ENCODE measurements around the gene DEPDC5. TPM values are rescaled to one million over a fixed set of nuclear protein-coding genes. Genes with fewer than 3 reads are reported as not detected.

DEPDC5 gene
- total and polyA plus RNA-seq, 2 experiments from 2014 or later = 6.3 to 7.6 TPM

DNA sequence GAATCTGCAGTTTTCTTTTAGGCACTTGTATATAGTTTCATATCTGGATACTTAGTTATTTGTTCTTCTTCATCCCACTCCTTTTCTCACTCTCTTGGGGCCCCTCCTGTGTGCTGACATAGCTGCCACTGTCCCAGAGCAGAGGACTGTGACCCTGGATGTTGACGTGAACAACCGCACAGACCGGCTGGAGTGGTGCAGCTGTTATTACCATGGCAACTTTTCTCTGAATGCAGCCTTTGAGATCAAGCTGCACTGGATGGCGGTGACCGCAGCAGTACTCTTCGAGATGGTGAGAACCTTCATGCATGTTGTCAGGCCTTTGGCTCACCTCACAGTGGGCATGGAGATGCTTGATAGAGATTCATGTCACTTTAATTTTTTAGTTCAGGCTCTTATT, 139.6 kb downstream of the DEPDC5 start:
- Histone ChIP-seq H2AFZ (no peak overlapping the region), H3K9me3 (ENCODE audit: low read depth) (no peaks in the 10 kb centered on the region), H3F3A (ENCODE audit: insufficient read depth) (no peaks in the 10 kb centered on the region), H3K4me1 (ENCODE audit: insufficient read depth) (no peaks in the 10 kb centered on the region), H3K9ac (no peak overlapping the region), H3K79me2 (ENCODE audit: insufficient read depth) (no peaks in the 10 kb centered on the region), H3K4me2 (ENCODE audit: unreplicated experiment) (no peak overlapping the region), H3K27me3 (replicated peaks; ENCODE audit: insufficient read depth) (no peaks in the 10 kb centered on the region), H3K9me2 (ENCODE audit: insufficient read depth) (no peaks in the 10 kb centered on the region), H3K36me3 (ENCODE audit: low read depth) (no peaks in the 10 kb centered on the region; the same call in 1 of the 2 replicates), H3K27ac (no peak overlapping the region), H3K4me3 (no peak overlapping the region), H4K20me1 (ENCODE audit: insufficient read depth) (no peaks in the 10 kb centered on the region)
- in situ Hi-C loops (cut with MboI) = no loop called here
- TF ChIP-seq EZH2phosphoT487 (IDR thresholded peaks at IDR 0.05; ENCODE audit: insufficient read depth, low read depth) = no peak
- TF ChIP-seq EZH2 (IDR thresholded peaks at IDR 0.05; ENCODE audit: insufficient read depth, poor library complexity, severe bottlenecking) = no peak
- DNase-seq = no peak
- 95 to 98% methylated on average over 6 of the region's 6 CpGs for WGBS, 2 experiments (ENCODE audit: low coverage in 1 of 2, low lambda C conversion rate in 2 of 2, missing lambda C conversion rate in 2 of 2)

DNA sequence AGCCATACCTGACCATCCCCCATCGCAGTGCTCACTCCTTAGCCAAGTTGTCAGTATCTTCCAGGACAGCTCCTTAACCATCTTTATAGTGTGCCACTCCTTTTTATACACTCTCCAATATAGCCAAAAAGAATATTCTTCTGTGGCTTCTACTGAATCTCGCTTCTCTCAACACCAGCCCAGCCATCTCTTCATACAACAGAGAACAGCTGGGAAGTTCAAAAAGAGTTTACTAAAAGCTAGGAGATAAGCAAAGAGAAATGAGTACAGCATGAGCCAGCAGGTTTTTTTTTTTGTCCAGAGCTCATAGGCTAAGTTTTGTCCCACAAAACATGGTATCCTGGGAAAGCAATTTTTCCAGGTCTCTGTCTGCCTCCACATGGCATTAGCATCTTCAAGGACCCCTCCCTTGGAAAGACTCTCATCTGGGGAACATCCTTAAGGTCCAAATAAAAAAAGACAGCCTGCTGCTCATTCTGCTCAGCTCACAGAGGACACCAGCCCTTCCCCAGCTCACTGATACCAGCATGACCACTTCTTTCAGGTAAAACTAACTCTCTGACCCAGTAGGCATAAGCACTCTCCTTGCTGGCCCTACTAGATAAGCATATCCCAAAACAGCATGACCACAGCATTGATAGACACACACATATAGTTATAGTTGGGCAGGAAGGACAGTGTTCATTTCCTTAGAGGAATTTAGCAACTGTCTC, 141.7 kb downstream of the DEPDC5 start:
- in situ Hi-C loops (cut with MboI) = no loop called here

DNA sequence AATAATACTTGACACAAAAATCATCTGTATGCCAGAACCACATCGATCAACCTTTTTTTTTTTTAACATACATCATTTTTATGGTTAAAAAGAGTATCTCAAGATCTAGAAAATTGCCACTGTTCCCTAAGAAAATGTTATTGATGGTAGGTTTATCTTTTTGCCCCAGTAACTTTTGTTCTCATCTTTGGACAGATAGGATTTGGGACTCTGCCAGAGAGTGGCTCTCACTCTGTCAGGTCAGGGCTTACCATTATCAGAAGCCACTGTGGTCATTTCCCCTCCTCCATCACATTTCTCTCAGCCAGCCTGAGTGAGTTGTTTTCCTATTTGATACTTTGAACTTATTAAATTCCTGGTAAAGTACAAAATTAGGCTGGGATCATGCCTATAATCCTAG, 142.7 kb downstream of the DEPDC5 start:
- H3K4me3 ChIP-seq = no peak overlapping the region
- no peak overlapping the region for H2AFZ ChIP-seq
- no peaks in the 10 kb centered on the region for H4K20me1 ChIP-seq (ENCODE audit: insufficient read depth)
- no peak overlapping the region for H3K27ac ChIP-seq
- in situ Hi-C loops (cut with MboI) = no loop called here
- no peaks in the 10 kb centered on the region for H3K4me1 ChIP-seq (ENCODE audit: insufficient read depth)
- no peaks in the 10 kb centered on the region for H3K27me3 ChIP-seq (replicated peaks; ENCODE audit: insufficient read depth)
- no peaks in the 10 kb centered on the region for H3F3A ChIP-seq (ENCODE audit: insufficient read depth)
- no peak for TF ChIP-seq EZH2 (IDR thresholded peaks at IDR 0.05; ENCODE audit: insufficient read depth, poor library complexity, severe bottlenecking)
- no peaks in the 10 kb centered on the region for H3K9me3 ChIP-seq (ENCODE audit: low read depth)
- H3K9me2 ChIP-seq (ENCODE audit: insufficient read depth) = no peaks in the 10 kb centered on the region
- H3K4me2 ChIP-seq (ENCODE audit: unreplicated experiment) = no peak overlapping the region
- DNase-seq = no peak
- H3K36me3 ChIP-seq (ENCODE audit: low read depth) = no peaks in the 10 kb centered on the region; the same call in 1 of the 2 replicates
- WGBS, 2 experiments (ENCODE audit: low coverage in 1 of 2, low lambda C conversion rate in 2 of 2, missing lambda C conversion rate in 2 of 2) = 98 to 100% methylated on average over 1 of the region's 1 CpG
- H3K9ac ChIP-seq = no peak overlapping the region
- no peaks in the 10 kb centered on the region for H3K79me2 ChIP-seq (ENCODE audit: insufficient read depth)

More for the DNA sequence above, 141.7 kb downstream of the DEPDC5 start:
- H3K9ac ChIP-seq = no peak overlapping the region
- DNase-seq = no peak
- H3K9me3 ChIP-seq (ENCODE audit: low read depth) = no peaks in the 10 kb centered on the region
- H4K20me1 ChIP-seq (ENCODE audit: insufficient read depth) = no peaks in the 10 kb centered on the region
- H3F3A ChIP-seq (ENCODE audit: insufficient read depth) = no peaks in the 10 kb centered on the region
- no peaks in the 10 kb centered on the region for H3K79me2 ChIP-seq (ENCODE audit: insufficient read depth)
- no peak overlapping the region for H3K27ac ChIP-seq
- H3K9me2 ChIP-seq (ENCODE audit: insufficient read depth) = no peaks in the 10 kb centered on the region
- no peak overlapping the region for H2AFZ ChIP-seq
- H3K4me2 ChIP-seq (ENCODE audit: unreplicated experiment) = no peak overlapping the region
- no peaks in the 10 kb centered on the region; the same call in 1 of the 2 replicates for H3K36me3 ChIP-seq (ENCODE audit: low read depth)
- H3K4me1 ChIP-seq (ENCODE audit: insufficient read depth) = no peaks in the 10 kb centered on the region
- TF ChIP-seq EZH2phosphoT487 (IDR thresholded peaks at IDR 0.05; ENCODE audit: insufficient read depth, low read depth) (no peak), EZH2 (IDR thresholded peaks at IDR 0.05; ENCODE audit: insufficient read depth, poor library complexity, severe bottlenecking) (no peak)
- WGBS, 2 experiments (ENCODE audit: low coverage in 1 of 2, low lambda C conversion rate in 2 of 2, missing lambda C conversion rate in 2 of 2) = 98% methylated on average over 2 of the region's 2 CpGs
- H3K27me3 ChIP-seq (replicated peaks; ENCODE audit: insufficient read depth) = no peaks in the 10 kb centered on the region
- no peak overlapping the region for H3K4me3 ChIP-seq

DNA sequence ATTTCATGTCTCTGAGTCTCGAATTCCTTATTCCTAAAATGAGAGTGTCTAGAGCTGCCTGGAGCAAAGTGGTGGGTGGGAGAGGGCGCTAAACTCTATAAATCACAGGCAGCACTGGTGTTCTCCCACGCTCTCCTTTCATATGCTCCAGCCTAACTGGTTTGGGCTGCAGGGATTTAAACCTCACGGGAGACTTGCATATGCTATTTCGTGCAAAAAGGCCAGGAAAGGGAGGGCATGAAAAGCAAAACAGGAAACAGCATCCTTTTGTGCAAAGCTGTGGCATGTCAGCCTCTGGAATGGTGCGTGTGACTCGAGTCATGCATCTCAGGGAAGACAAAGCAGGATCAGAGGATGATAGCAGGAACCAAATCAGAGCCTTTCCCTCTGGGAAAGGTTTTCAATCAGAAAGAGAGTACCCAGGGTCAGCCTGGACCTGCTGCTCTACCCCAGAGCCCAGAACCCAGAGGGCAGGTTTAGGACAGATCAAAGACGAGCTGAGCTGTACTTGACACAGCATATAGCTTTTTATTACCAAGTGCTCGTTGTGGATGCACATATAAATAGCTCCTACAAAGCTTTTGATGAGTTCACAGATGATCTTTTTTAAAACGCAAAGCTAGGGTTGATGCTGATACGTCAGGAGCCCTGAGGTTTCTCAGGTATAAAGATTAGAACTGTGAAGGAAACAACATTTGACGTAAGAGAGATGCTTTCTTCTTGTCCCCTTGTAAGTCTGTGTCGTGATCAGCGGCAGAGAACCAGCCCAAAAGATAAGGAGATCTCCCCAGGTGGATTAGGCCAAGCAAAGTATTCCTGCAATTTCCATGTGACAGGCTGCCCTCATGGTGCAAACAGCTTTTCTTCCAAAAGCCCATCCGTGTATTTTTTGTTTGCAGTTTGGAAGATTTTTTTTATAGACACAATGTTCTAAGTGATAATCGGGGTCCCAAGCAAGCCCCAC, 144.3 kb downstream of the DEPDC5 start:
- no peak for TF ChIP-seq EZH2phosphoT487 (IDR thresholded peaks at IDR 0.05; ENCODE audit: insufficient read depth, low read depth)
- TF ChIP-seq EZH2 (IDR thresholded peaks at IDR 0.05; ENCODE audit: insufficient read depth, poor library complexity, severe bottlenecking) = no peak
- in situ Hi-C loops (cut with MboI) = no loop called here
- Histone ChIP-seq H3K9me2 (ENCODE audit: insufficient read depth) (no peaks in the 10 kb centered on the region), H3K27me3 (replicated peaks; ENCODE audit: insufficient read depth) (no peaks in the 10 kb centered on the region), H4K20me1 (ENCODE audit: insufficient read depth) (no peaks in the 10 kb centered on the region), H3K9me3 (ENCODE audit: low read depth) (no peaks in the 10 kb centered on the region), H3K9ac (no peak overlapping the region), H3K79me2 (ENCODE audit: insufficient read depth) (no peaks in the 10 kb centered on the region), H3K36me3 (ENCODE audit: low read depth) (no peaks in the 10 kb centered on the region; the same call in 1 of the 2 replicates), H3F3A (ENCODE audit: insufficient read depth) (no peaks in the 10 kb centered on the region), H3K4me2 (ENCODE audit: unreplicated experiment) (no peak overlapping the region), H3K27ac (no peak overlapping the region), H3K4me3 (no peak overlapping the region), H3K4me1 (ENCODE audit: insufficient read depth) (no peaks in the 10 kb centered on the region), H2AFZ (no peak overlapping the region)
- no peak for DNase-seq
- 77 to 78% methylated on average over 16 of the region's 16 CpGs for WGBS, 2 experiments (ENCODE audit: low coverage in 1 of 2, low lambda C conversion rate in 2 of 2, missing lambda C conversion rate in 2 of 2)

Data from GM23248 (cell line).